ENCODE measurements around the gene GRK5. TPM values are rescaled to one million over a fixed set of nuclear protein-coding genes. Genes with fewer than 3 reads are reported as not detected.

The GRK5 gene
- total RNA-seq, 1 donor, result 20.5 TPM

DNA sequence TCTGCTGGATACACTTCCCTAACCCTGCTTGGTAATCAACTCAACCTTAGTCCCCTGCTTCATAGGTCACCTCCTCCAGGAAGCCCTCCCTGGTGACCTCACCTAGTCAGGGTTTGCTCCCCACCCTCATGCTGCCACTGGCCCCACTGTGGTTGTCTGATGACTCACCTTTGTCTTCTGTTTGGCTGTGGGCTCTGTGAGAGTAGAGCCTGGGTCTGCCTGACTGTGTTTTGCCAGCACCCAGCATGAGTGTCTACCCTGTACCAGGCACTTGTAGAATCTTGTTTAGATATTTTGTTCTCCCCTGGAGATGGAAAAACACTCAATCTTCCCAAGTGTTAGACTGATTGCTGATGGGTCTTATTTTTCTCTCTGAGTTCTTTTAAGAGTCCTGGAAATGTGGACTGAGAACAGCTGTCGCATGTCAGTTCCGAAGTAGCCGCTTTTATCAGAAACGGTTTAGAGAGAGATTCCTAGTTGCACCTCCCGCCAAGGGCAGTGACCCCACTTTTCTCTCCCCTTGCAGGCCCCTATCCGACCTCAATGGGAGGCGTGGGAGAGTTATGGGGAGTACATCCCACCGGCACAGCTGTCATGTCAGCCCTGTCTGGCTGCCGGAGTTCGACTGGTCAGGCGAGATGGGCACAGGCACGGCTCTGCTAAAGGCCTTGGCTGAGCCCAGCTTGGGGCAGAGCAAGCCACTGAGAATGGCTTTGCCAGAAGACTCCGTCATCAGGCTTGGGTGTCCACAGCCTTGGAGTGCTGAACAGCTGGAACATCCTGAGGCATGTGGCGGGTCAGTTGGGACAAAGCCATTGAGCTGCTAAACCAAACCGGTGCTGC, 134.3 kb downstream of the GRK5 start:
- TF ChIP-seq, protein P1, sequence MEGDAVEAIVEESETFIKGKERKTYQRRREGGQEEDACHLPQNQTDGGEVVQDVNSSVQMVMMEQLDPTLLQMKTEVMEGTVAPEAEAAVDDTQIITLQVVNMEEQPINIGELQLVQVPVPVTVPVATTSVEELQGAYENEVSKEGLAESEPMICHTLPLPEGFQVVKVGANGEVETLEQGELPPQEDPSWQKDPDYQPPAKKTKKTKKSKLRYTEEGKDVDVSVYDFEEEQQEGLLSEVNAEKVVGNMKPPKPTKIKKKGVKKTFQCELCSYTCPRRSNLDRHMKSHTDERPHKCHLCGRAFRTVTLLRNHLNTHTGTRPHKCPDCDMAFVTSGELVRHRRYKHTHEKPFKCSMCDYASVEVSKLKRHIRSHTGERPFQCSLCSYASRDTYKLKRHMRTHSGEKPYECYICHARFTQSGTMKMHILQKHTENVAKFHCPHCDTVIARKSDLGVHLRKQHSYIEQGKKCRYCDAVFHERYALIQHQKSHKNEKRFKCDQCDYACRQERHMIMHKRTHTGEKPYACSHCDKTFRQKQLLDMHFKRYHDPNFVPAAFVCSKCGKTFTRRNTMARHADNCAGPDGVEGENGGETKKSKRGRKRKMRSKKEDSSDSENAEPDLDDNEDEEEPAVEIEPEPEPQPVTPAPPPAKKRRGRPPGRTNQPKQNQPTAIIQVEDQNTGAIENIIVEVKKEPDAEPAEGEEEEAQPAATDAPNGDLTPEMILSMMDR (IDR thresholded peaks at IDR 0.05; ENCODE audit: insufficient read depth, low read length), result no peak
- peak; percentile 77 for DNase-seq (ENCODE audit: low read depth)
- no peak overlapping the region for H3K4me3 ChIP-seq (ENCODE audit: low read depth, low read length)

DNA sequence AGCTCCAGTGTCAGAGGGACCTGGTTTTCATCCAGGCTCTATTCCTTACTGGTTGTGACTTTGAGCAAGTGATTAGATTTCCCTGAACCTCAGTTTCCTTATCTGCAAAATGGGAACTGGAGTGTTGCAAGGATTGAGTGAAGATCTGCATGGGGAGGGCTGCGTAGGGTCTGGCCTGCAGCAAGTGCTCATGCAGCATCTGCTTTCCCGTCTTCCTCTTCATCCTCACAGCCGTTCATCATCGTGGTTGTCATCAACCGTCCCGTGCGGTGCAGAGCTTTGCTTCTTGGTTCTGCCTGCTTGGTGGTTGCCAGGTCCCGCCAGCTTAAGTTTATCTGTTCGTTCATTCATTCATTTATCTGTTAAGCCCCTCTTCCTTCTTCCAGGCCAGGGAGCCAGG, 135.0 kb downstream of the GRK5 start:
- DNase-seq (ENCODE audit: low read depth), result no peak
- no peak overlapping the region for H3K4me3 ChIP-seq (ENCODE audit: low read depth, low read length)
- TF ChIP-seq, protein P1 (IDR thresholded peaks at IDR 0.05; ENCODE audit: insufficient read depth, low read length), result no peak

DNA sequence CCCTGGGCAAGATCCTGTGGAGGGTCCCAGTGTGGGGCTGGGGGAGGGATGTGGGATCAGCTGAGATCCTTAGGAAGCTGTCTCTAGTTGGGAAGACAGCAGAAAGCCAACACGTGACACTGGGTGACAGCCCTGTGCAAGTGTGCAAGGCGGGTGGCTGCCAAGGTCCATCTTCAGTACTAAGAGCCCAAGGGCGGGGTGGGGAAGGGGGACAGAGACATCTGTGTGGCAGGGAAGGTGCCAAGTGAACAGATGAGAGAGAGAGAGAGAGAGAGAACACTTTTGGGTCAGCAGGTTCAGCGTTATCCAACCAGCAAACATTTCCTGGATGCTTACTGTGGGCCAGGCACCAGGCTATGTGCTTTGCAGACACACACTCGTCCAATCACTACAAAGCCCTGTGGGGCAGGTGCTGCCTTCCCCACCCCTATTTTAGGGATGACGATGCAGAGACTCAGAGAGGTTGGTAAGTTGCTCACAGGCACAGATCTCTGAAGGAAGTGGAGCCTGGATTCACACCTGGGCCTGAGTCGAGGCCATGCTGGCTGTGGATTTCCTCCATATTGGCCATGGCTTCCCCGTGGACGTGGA, 135.7 kb downstream of the GRK5 start:
- DNase-seq (ENCODE audit: low read depth), result no peak
- TF ChIP-seq, protein P1 (IDR thresholded peaks at IDR 0.05; ENCODE audit: insufficient read depth, low read length), result no peak
- H3K4me3 ChIP-seq (ENCODE audit: low read depth, low read length), result no peak overlapping the region

DNA sequence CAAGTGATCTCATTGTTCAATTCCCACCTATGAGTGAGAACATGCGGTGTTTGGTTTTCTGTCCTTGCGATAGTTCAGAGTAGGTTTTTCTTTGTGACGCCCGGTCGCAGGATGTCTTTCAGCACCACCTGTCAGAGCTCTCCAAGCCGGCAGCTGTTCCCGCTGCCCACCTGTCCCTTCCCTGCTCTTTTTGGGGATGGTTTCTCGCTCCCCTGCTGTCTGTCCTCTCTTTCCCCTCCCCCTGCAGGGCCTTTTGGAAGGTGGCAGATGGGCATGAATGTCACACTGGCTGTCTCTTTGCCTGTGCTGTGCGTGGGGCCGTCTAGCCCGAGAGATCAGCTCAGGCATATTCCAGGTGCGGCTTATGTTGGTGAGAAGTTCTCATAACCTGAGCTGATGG, 137.0 kb downstream of the GRK5 start:
- TF ChIP-seq, protein P1 (IDR thresholded peaks at IDR 0.05; ENCODE audit: insufficient read depth, low read length), result no peak
- DNase-seq (ENCODE audit: low read depth), result no peak
- H3K4me3 ChIP-seq (ENCODE audit: low read depth, low read length), result no peak overlapping the region

DNA sequence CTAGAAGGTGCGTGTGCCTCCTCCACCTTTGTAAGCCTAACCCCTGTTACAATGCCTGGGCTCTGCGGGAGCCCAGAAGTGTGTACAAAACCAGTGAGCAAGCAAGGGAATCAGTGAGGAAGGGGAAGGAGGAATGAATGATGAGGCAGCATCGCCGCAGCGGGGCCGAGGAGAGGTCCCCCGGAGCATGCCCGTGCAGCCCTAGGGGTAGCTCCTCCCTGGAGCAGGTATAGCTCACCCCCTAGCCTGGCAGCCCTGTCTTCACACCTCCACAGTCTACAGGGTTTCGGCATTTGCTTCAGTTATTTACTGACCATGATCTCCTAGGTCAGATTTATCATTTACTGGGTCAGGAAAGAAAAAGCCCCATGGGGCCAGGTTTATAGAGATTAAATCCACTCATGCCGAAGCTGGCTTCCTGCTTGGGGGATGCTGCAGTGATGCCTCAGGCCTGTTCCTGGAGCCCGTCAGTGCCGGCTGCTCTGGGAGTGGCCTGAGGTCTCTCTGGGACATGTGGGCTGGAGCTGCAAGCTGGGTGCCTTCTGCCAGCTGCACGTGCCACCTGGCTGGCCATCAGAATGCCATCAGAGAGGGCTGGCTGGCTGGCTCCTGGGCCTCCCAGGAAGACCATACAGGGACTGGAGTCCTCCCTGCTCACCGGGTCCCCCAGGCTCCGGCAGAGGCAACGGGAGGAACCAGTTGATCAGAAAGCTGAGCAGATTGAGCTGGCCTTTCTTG, 138.9 kb downstream of the GRK5 start:
- no peak for DNase-seq (ENCODE audit: low read depth)
- H3K4me3 ChIP-seq (ENCODE audit: low read depth, low read length), result no peak overlapping the region
- TF ChIP-seq, protein P1 (IDR thresholded peaks at IDR 0.05; ENCODE audit: insufficient read depth, low read length), result no peak

DNA sequence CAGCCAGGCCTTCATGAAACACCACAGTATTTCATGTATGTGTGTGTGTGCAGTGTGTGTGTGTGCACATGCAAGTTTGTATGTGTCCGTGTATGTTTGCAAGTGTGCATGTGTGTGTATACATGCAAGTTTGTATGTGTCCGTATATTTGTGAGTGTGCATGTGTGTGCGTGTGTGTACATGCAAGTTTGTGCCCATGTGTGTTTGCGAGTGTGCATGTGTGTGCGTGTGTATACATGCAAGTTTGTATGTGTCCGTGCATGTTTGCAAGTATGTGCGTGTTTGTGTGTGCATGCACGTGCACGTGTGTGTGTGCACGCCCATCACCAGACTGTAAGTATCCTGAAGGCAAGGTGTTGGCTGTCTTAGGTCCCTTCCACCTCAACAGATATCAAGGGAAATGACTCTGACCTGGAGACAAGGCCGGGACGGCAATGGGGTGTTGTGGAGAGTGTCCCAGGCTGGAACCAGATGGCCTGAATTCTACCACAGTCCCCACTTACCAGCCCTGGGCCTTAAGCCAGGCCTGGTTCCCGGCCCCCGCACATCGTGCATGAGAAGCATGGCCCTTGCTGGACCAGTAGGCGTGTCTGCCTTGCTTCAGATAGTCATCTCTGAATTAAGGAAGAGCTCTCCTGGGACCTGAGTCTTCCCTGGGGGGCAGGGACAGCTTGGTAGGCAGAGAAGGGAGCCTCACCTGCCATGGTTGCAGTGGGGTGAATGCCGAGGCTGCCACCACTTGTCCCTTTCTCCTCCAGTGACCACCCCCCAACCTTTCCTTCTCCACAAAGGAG, 140.0 kb downstream of the GRK5 start:
- no peak for DNase-seq (ENCODE audit: low read depth)
- TF ChIP-seq, protein P1 (IDR thresholded peaks at IDR 0.05; ENCODE audit: insufficient read depth, low read length), result no peak
- no peak overlapping the region for H3K4me3 ChIP-seq (ENCODE audit: low read depth, low read length)

Measured in fibroblast of the aortic adventitia (primary cell).